Fibroblast of lung (primary cell): ENCODE results near the gene PLA2G4C.

Source experiments
- EZH2 ChIP-seq: IDR thresholded peaks from 2 replicates; pipeline ENCODE4 v1.5.1; 2012; ENCODE audit warnings: low read length, control low read depth, mild to moderate bottlenecking; ENCODE audit errors: missing control alignments
- TF ChIP-seq, protein P1 (sequence below), 2 donors: IDR thresholded peaks in 1 of 2; conservative IDR thresholded peaks in 1 of 2; 1 replicate in 1 of 2; 2 replicates in 1 of 2; pipeline ENCODE4 v1.5.1; 2011 to 2012; ENCODE audit warnings: low read length in 2 of 2, control low read depth in 1 of 2, inconsistent platforms in 1 of 2, low read depth in 1 of 2, mild to moderate bottlenecking in 1 of 2

DNA sequence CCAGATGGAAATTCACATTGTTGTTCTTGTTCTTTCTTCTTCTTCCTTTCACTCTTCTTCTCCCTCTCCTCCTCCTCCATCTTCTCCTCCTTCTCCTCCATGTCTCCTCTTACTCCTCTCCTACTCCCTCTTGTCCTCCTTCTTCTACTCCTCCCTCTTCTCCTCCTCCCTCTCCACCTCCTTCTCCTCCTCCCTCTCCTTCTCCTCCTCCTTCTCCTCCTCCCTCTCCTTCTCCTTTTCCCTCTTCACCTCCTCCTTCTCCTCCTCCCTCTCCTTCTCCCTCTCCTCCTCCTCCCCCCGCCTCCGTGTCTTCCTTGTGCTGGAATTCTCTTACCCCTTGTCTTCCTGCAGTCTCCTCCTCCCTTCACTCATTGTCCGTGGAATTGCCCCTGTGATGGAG is 85.1 kb downstream of the PLA2G4C start:
- TF ChIP-seq, protein P1, sequence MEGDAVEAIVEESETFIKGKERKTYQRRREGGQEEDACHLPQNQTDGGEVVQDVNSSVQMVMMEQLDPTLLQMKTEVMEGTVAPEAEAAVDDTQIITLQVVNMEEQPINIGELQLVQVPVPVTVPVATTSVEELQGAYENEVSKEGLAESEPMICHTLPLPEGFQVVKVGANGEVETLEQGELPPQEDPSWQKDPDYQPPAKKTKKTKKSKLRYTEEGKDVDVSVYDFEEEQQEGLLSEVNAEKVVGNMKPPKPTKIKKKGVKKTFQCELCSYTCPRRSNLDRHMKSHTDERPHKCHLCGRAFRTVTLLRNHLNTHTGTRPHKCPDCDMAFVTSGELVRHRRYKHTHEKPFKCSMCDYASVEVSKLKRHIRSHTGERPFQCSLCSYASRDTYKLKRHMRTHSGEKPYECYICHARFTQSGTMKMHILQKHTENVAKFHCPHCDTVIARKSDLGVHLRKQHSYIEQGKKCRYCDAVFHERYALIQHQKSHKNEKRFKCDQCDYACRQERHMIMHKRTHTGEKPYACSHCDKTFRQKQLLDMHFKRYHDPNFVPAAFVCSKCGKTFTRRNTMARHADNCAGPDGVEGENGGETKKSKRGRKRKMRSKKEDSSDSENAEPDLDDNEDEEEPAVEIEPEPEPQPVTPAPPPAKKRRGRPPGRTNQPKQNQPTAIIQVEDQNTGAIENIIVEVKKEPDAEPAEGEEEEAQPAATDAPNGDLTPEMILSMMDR (conservative IDR thresholded peaks at IDR 0.05 in 1 of 2, IDR thresholded peaks at IDR 0.05 in 1 of 2; ENCODE audit: low read depth in 1 of 2, low read length in 2 of 2), result no peak
- TF ChIP-seq EZH2, result no peak
